A673 (cell line): Measurements from ENCODE around the gene SDR39U1.

ENCODE experiments used
- EZH2 ChIP-seq: fragments of 200-600 bp; sonication (generic); IDR thresholded peaks from 2 replicates; pipeline ENCODE4 v1.6.1; 2017; ENCODE audit warnings: borderline replicate concordance, low read depth, mild to moderate bottlenecking, mixed read lengths, antibody characterized with exemption, low read length; ENCODE audit not compliant: poor library complexity, severe bottlenecking
- TF ChIP-seq, protein P1 (sequence below): fragments of 300-800, 200-600 bp; sonication (generic); conservative IDR thresholded peaks from 2 replicates; pipeline ENCODE4 v1.5.1; 2017; ENCODE audit warnings: low read depth, mild to moderate bottlenecking, antibody characterized with exemption, low read length, moderate library complexity, mixed read lengths

DNA sequence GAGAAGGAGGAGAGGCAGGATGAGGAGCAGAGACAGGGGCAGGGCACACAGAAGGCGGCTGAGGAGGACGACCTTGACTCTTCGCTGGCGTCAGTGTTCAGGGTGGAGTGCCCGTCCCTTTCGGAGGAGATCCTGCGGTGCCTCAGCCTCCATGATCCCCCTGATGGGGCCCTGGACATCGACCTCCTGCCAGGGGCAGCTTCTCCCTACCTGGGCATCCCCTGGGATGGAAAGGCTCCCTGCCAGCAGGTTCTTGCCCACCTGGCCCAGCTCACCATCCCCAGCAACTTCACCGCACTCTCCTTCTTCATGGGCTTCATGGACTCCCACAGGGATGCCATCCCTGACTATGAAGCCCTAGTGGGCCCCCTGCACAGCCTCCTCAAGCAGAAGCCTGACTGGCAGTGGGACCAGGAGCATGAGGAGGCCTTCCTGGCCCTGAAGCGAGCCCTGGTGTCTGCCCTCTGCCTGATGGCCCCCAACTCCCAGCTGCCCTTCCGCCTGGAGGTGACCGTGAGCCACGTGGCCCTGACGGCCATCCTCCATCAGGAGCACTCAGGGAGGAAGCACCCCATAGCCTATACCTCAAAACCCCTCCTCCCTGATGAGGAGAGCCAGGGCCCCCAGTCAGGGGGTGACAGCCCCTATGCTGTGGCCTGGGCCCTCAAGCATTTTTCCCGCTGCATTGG is 27.7 kb downstream of the SDR39U1 start:
- TF ChIP-seq, protein P1, sequence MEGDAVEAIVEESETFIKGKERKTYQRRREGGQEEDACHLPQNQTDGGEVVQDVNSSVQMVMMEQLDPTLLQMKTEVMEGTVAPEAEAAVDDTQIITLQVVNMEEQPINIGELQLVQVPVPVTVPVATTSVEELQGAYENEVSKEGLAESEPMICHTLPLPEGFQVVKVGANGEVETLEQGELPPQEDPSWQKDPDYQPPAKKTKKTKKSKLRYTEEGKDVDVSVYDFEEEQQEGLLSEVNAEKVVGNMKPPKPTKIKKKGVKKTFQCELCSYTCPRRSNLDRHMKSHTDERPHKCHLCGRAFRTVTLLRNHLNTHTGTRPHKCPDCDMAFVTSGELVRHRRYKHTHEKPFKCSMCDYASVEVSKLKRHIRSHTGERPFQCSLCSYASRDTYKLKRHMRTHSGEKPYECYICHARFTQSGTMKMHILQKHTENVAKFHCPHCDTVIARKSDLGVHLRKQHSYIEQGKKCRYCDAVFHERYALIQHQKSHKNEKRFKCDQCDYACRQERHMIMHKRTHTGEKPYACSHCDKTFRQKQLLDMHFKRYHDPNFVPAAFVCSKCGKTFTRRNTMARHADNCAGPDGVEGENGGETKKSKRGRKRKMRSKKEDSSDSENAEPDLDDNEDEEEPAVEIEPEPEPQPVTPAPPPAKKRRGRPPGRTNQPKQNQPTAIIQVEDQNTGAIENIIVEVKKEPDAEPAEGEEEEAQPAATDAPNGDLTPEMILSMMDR, result no peak
- no peak for TF ChIP-seq EZH2
